ENCODE results near the gene LPAR1. TPM values are rescaled to one million over a fixed set of nuclear protein-coding genes. Genes with fewer than 3 reads are reported as not detected.

LPAR1 gene
- total RNA-seq, 1 experiment from 2014 or later, result 11.5 TPM

DNA sequence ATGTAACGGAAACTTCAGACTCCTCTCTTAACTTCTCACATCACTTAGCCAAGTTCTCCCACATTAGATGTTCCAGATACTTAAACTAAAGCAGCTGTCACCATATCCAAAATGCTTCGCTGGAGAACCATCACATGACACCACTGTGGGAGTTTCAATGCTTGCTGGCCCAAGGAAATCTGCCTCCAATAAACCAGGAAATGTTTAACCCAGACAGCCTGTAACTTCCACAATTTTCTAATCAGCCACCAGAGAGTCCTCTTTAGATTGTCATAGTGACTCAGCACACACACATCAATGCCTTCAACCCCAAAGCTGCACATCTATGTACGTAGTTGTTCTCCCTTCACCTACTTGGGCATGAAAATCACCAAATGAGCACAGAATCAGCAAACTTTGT, 118.7 kb downstream of the LPAR1 start:
- DNase-seq (ENCODE audit: low spot score), result peak; percentile 75

DNA sequence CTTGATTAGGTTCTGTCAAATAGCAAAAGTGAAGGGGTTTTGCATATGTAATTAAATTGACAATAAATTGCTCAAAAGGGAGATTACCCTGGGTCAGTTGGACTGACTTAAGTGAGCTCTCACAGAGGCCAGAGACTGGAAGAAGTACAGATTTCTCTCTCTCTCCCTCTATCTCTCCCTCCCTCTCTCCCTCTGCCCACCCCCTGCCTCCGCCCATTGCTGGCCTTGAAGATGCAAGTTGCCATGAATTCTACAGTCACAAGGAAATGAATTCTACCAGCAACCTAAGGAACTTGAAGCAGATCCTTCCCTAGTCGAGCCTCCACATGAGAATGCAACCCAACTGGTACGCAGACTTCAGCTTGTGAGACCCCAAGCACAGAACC, 119.2 kb downstream of the LPAR1 start:
- DNase-seq (ENCODE audit: low spot score), result no peak

DNA sequence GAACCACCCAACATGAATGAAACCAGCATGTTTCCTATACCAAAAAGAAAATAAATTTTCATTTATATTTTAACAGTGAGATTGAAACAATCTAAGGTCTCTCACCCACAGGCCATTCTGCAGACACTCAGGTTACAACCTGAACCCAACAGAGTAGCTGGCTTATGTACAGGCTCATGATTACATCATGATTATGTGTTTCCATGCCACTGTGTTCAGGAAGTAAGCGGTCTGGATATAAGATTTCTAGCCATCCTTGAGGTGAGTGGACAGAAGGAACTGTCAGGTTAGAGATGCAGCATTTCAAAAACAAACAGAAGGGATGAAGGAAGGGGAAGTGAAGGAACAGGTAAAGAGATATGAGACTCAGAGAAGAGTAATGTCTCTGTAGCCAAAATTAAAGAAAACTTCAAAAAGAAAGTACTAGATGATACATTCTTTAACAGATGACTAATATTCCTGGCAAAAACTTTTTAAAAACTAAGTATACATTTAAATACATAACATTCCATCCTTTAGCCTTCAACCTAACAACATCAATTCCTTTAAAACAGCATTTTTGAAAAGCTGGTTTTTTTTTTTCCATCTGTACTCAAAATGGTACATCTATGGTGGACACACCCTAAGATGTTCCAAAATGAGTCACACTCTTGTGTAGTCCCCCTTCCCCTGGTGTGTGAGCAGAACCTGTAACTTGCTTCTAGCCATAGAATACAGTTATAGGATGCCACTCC, 119.8 kb downstream of the LPAR1 start:
- DNase-seq (ENCODE audit: low spot score), result peak; percentile 87

DNA sequence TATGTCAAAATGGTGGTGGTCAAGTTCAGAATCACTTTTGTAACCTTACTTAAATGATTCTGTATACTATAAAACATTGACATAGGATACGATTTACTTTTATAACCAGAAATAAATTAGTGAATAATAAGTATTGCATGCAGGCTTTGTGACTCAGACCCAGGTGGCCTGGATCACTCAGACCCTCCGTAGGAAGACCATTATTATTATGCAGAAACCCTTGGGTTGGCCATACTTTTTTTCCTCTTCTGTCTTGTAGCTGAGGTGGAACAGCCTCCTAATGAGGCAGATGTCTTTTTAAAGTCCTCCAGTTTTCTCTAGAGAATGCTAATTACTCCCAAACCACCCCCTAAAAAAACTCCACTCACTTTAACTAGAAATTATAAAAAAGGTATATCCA, 121.9 kb downstream of the LPAR1 start:
- no peak for DNase-seq (ENCODE audit: low spot score)

DNA sequence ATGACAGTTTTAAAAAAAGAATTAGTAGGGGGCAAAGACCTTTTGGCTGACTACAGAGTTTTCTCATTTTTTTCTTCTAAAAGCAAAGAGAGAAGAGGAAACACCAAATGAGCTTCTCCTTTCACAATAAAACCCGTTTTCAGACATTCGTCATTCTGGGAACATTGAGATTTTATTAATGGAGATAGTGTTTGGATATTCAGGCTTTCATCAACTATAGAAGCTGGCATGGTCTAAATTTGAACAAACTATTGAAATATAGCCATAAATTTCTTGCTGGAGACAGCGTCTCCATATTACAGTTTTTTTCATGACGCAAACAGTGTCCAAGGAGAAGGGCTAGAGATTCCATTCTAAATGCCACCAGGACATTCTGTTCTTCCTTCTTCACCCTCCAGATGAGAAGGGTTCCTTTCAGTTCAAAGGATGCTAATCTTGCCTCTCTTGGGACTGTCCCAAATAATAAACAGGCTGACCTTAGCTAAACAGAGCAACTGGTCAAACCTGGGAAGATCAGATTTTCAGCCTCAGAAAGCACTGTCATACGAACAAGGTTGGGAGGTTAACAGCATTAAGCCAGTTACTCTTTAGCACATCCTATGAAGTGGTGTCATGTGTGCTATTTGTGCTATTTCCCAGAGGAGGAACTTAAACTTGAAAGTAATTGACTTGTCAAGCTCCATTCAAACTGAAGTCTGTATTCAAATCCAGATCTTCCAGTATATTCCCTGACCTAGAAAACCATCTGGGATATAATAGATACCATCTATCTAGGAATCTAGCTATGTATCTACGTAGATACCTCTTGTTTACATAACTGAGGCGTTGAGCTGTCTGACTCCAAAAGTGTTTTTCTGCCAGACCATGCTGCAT, 125.6 kb downstream of the LPAR1 start:
- no peak for DNase-seq (ENCODE audit: low spot score)

DNA sequence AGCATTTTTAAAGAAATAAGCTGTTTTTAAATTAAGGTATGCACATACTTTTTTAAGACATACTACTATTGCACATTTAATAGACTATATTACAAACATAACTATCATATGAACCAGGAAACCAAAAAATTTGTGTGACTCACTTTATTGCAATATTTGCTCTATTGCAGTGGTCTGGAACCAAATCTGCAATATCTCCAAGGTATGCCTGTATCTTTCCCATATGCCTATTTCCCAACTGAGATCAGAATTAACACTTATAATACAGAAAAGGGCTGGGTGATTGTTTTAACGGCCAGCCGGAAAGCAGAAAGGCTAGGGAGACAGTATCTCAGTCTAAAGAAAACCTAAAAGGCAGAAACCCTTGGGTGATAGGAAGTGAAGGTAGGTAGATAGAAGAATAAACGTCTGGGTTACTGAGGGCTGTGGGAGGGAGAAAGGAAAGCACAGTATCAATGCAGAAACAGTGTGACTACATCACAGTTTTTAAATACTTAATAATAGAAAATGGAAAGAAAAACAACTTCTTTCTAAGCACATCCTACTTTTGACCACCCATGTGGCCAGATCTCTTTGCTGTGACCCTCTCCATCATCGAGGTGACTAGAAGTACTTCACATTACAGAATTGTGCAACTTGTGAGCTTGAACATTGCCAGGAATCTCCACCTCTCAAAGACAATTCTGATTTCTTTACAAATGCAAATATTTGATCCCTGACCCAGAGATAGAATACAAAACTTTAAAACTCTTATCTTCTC, 126.4 kb downstream of the LPAR1 start:
- DNase-seq (ENCODE audit: low spot score), result no peak

DNA sequence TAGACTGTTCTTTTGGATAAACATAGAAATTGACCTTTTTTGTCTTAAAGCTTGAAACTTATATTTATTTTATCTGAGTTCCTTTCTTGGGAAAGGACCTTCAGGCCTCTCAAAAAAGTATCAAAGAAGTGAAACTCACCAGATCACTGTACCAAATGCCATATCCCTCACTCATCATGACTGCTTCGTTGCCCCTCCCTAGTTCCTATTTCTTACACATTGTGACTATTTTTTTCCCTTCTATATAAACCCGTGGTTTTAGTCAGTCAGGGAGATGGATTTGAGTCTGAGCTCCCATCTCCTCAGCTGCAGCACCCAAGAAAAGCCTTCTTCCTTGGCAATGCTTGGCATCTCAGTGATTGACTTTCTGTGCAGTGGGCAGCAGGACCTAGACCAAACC, 129.4 kb downstream of the LPAR1 start:
- DNase-seq (ENCODE audit: low spot score), result no peak

DNA sequence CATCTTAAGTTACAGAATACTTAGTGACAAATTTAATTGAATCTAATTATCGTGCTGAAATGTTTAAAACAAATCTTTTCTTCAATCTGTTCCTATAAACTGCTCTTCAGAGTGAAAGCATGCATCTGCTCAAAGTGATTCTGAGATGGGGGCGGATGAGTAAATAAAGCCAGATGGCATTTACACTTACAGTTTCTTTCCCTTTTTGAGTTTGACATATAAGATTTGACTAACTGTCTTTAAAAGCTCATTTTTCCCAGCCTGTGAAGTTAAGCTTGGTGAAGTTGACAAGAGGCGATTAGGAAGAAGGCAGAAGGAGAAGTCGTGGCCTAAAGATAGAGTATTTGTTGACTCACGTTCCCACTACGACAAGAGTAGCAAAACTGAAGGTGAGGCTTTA, 137.4 kb downstream of the LPAR1 start:
- no peak for DNase-seq (ENCODE audit: low spot score)

DNA sequence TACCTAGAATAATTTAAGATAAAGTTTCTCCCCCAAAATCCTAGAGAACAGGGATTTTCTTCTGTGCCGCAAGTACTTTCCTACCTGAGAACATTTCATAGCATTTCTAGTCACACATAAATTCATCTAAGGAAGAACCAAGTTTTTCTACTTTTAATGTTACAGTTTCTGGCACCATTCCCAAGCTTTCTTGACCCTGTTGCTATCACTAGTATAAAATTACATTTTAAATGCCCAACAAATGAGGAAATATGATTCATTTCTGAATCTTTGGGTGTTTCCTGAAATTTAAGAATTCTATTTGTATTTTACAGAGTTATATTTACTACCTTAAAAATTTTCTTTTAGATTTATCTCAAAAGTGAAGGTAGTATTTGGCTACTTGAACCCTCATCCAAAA, 137.8 kb downstream of the LPAR1 start:
- no peak for DNase-seq (ENCODE audit: low spot score)

DNA sequence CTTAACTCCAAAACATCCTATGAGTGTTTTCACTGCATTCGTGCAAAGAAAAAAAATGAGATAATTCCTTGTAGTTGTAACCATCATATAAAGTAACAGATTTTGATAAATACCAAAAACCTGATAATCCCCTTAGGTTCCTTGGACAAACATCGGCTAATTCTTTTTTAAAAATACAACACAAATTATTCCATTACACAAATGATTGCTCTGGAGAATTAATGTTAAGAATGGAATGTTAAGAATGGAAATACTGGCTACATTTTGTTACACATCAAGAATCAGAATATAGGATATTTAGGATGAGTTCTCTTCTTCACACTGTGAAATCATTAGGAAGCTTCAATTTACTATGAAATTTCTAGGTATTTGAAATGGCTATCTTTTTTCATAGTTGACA, 139.4 kb downstream of the LPAR1 start:
- no peak for DNase-seq (ENCODE audit: low spot score)

DNA sequence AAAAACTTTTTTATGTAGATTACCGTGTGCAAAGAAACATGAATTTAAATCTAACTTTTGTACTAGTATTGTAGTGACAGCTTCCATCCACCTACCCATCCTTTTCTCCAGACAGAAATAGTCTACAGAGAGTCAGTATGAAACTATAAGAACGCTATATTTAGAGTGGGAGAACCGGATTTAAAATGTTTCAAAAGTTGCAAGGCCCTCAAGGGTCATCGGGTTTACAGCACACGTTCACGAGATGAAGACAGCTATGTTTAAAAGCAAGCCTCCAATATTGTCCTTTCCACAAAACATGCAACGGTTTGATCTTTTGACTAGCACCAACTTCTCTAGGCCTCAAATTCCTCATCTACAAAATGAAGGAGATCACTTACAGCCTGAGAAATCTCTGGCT, 139.9 kb downstream of the LPAR1 start:
- DNase-seq (ENCODE audit: low spot score), result no peak

DNA sequence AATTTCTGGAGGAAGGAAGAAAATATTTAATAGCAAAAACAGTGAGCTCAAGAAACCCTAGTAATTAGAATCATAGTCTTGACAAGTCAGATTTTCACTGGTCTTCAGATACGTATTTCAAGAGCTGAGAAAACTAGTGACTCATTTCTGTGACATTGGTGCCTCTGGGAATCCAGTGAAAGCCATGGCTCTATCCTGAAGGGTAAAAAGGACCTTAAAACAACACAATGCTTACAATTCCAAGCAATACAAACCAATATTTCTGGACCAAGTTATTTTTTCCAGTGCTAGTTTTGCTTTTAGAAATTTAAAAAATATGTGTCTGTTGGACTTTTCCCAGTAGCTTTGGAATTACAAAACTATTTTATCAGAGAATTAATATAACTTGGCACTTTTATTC, 140.3 kb downstream of the LPAR1 start:
- DNase-seq (ENCODE audit: low spot score), result no peak

DNA sequence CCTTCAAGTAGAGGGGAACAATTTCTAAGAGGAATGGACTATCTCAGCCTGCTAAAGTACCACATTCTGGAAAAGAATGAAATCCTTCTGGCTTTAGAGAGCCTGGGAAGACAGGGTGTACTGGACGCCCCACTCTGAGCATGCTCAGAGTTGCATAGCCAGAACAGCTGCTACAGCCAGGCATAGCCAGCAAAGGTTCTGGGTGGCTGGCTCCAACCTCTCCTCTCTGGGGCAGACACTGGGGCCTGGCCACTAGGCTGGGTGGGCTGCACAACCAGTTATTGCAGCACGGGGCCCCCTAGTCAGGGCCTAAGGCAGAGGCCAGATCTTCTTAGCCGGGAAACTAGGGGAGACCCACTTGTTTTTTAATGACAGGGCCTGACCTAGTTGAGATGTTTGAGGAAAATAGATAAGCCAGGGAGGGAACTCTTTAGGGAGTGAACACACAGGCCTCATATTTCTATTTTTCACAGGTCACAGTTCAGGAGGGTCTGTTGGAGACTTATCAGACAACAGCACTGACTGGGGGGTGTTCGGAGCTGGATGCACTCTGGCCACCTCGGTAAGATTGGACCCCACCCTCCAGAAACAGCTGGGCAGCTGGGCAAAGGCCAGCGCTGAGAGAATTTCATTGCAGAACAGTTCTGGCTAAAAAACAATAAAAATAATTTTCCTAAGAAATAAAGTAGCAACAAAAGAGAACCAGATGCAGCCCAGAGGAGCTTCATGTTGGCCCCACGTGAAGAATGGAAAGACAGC, 142.9 kb downstream of the LPAR1 start:
- DNase-seq (ENCODE audit: low spot score), result no peak

DNA sequence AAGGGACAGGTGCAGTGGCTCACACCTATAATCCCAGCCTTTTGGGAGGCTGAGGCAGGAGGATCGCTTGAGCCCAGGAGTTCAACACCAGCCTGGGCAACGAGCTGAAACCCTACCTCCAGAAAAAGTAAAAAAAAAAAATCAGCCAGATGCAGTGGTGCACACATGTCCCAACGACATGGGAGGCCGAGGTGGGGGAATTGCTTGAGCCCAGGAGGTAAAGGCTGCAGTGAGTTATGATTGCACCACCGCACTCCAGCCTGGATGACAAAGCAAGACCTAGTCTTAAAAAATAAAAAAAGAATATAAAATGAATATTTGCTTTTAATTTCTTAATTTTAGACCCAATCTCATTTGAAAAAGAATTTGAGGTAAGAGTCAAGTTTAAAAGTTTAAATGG, 143.5 kb downstream of the LPAR1 start:
- DNase-seq (ENCODE audit: low spot score), result no peak

DNA sequence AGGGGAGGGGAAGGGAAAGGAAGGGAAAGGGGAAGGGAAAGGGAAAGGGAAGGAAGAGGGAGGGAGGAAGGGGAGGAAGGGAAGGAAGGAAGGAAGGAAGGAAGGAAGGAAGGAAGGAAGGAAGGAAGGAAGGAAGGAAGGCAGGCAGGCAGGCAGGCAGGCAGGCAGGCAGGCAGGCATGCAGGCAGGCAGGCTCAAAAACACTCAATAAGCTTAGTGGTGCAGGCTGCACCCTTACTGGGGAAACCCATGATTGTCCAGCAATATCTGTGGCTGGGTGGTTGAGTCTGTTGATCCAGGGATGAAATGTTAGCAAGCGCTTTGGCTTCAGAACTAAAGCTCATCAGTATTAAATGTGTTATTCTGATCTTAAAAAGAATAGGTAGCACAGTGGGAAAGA, 145.6 kb downstream of the LPAR1 start:
- DNase-seq (ENCODE audit: low spot score), result no peak

DNA sequence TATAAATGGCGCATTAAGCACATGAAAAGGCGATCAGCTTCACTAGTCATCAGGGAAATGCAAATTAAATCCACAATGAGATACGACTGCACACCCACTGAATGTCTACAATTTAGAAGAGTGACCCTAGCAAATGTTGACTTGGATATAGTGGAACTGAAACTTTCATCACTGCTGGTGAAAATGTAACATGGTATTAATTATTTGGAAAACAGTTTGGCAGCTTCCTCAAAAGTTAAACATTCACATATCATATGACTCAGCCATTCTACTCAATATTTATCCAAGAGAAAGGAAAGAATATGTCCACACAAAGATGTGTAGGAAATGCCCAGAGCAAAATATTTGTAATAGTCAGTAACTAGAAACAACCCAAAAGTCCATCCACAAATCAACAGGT, 146.5 kb downstream of the LPAR1 start:
- DNase-seq (ENCODE audit: low spot score), result no peak

DNA sequence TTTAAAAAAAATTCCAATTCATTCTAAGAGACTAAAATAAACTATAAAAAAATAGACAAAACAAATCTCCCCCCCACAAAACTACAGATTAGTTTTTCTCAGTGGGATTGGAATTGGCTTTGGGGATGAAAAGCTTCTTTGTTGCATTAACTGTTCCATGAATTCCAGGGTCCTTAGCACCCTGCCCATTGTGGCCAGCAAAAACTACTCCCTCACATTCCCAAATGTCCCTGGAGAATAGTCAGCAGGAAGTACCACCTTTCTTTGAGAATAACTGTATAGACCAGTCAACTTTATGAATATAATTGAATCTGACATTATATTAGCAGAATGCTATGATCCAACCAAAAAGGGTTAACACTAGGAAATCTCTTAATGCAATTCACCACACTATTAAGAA, 147.9 kb downstream of the LPAR1 start:
- no peak for DNase-seq (ENCODE audit: low spot score)

DNA sequence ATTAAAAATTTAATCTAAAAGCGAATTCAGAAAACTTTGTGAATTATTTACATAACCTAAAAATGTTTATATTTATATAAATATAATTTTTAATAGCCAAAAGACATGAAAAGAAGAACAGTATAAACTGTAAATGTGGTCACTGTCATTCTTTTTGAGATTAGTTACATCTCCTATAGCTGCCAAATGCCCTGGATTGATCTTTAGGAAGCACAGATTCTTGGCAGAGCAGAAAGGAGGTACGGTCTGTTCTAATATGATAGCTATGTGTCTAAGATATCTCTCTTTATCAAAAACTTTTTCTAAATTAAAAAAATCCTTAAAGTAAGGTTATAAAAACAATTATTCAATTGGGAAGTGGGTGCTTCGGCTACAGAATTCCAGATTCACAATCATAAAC, 151.0 kb downstream of the LPAR1 start:
- no peak for DNase-seq (ENCODE audit: low spot score)

DNA sequence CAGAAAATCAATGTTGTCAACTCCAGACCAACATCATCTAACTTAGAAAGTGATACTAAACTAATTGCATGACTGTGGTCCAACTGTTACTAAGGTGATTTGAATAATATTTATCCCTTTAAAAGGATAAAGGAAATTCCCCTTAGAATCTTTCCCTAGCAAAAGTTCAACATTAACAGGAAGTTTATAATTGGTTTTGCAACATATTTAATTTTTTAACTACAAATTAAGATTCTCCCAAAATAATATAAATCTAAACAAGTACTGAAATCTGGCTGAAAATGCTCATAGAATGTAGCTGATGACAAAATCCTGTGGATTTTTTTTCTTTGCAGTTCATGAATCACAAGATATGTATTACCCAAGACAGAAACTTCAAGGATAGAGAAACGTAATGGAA, 151.4 kb downstream of the LPAR1 start:
- no peak for DNase-seq (ENCODE audit: low spot score)

DNA sequence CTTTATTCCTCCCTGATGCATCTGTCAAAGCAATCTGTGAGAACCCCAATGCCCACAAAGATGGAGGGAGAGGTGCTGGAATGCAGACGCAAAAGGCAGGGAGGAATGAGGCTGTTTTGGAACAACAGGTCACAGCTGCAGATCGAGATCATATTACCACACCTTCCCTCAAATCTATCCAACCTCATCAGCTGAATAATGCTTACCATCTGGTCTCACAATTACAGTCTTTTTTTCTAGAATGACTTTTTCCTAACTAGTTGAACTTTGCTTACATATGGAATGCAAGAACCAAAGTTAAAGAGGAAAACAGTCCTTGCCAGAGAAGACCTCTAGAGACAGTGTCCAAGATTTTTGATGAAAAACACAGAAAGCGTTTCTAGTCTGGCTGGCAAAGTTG, 158.1 kb downstream of the LPAR1 start:
- DNase-seq (ENCODE audit: low spot score), result peak; percentile 14

DNA sequence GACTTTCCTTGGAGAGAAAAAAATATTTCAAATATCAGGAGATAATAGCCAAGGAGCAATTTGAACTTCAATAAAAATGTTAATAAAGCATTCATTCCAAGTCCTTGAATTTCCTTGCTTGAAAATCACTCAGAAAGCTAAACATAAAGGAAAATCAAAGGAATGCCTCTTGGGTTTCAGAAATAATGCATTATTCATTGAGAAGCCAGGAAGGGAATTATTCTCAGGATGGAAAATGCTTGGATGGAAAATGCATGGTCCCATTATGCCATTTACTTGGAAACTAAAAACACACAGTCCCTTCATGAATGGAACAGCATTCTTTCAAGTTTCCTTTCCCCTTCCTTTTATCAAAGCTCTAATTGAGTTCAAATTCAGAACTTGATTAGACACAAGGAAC, 160.9 kb downstream of the LPAR1 start:
- DNase-seq (ENCODE audit: low spot score), result no peak

DNA sequence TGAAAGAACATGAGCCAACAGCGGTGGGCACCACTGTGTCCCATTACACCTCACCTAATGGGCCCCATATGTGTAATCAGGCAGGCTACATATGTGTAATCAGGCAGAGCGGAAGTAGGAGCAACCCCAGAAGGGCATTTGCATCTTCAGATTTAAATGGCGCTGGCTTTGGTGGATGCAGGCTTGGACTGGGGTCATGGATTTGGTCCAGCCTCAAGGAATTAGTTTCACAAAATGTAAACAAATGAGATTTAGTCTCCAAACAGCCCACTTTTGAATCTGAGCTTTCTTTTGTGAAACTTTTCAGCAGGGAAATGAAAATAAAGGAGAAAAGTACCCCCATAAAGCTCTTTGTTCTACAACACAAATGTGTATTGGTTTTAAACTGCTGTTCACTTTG, 161.3 kb downstream of the LPAR1 start:
- no peak for DNase-seq (ENCODE audit: low spot score)
